HepG2 (cell line): ENCODE measurements around the gene TBC1D10A. TPM values are rescaled to one million over a fixed set of nuclear protein-coding genes. Genes with fewer than 3 reads are reported as not detected.

Source experiments
- ARNT ChIP-seq: fragments of 450-650 bp; IDR thresholded peaks from 2 replicates; pipeline ENCODE4 v1.6.1; 2017
- CHD2 ChIP-seq: IDR thresholded peaks from 2 replicates; pipeline ENCODE4 v1.6.1; 2011; ENCODE audit warnings: low read depth, low read length, improper control_type of control experiment
- ELF1 ChIP-seq: sonication (generic); formaldehyde crosslinking; IDR thresholded peaks from 2 replicates; pipeline ENCODE4 v1.4.0; 2020; ENCODE audit warnings: missing genetic modification reagents
- HNRNPUL1 ChIP-seq: fragments of 200-400 bp; formaldehyde crosslinking; IDR thresholded peaks from 2 replicates; pipeline ENCODE4 v1.6.1; 2017; ENCODE audit warnings: low read depth, mild to moderate bottlenecking, low read length, moderate library complexity
- HOMEZ ChIP-seq: IDR thresholded peaks from 2 replicates; pipeline ENCODE4 v1.6.1; 2016; ENCODE audit warnings: low read depth
- MIXL1 ChIP-seq: IDR thresholded peaks from 2 replicates; pipeline ENCODE4 v1.6.1; 2016
- PHF21A ChIP-seq: sonication (generic); formaldehyde crosslinking; IDR thresholded peaks from 2 replicates; pipeline ENCODE4 v1.5.0; 2020; ENCODE audit warnings: mild to moderate bottlenecking, missing genetic modification reagents
- PITX1 ChIP-seq: sonication (generic); formaldehyde crosslinking; IDR thresholded peaks from 2 replicates; pipeline ENCODE4 v1.5.1; 2020; ENCODE audit warnings: mild to moderate bottlenecking, missing genetic modification reagents
- RFX5 ChIP-seq: IDR thresholded peaks from 2 replicates; pipeline ENCODE4 v1.6.1; 2011; ENCODE audit warnings: low read depth, low read length, improper control_type of control experiment
- SMAD1 ChIP-seq: sonication (generic); formaldehyde crosslinking; IDR thresholded peaks from 2 replicates; pipeline ENCODE4 v1.4.0; 2020; ENCODE audit warnings: missing genetic modification reagents, low read depth, mild to moderate bottlenecking, borderline replicate concordance
- SPEN ChIP-seq: sonication (generic); formaldehyde crosslinking; IDR thresholded peaks from 2 replicates; pipeline ENCODE4 v1.5.1; 2020; ENCODE audit warnings: low read depth, mild to moderate bottlenecking, missing genetic modification reagents
- TBP ChIP-seq: sonication (generic); formaldehyde crosslinking; IDR thresholded peaks from 2 replicates; pipeline ENCODE4 v1.5.0; 2020; ENCODE audit warnings: missing genetic modification reagents
- THRA ChIP-seq: sonication (generic); formaldehyde crosslinking; IDR thresholded peaks from 2 replicates; pipeline ENCODE4 v1.4.0; 2020; ENCODE audit warnings: missing genetic modification reagents, borderline replicate concordance
- ZNF530 ChIP-seq: sonication (generic); formaldehyde crosslinking; IDR thresholded peaks from 2 replicates; pipeline ENCODE4 v1.5.0; 2020; ENCODE audit warnings: low read depth, mild to moderate bottlenecking, missing genetic modification reagents
- ZNF556 ChIP-seq: sonication (generic); formaldehyde crosslinking; IDR thresholded peaks from 2 replicates; pipeline ENCODE4 v1.4.0; 2020; ENCODE audit warnings: mild to moderate bottlenecking, missing genetic modification reagents, borderline replicate concordance
- ZNF564 ChIP-seq: sonication (generic); formaldehyde crosslinking; IDR thresholded peaks from 2 replicates; pipeline ENCODE4 v1.8.1; 2023; ENCODE audit warnings: mild to moderate bottlenecking, missing genetic modification reagents
- ZNF615 ChIP-seq: sonication (generic); formaldehyde crosslinking; IDR thresholded peaks from 2 replicates; pipeline ENCODE4 v1.5.0; 2020; ENCODE audit warnings: mild to moderate bottlenecking, missing genetic modification reagents, borderline replicate concordance
- polyA plus RNA-seq, 8 experiments: library from polyadenylated mRNA; depleted of rRNA in 3 of 8; stranded (reverse) in 7 of 8; unstranded in 1 of 8; fragments of >200 nt; fragmentation: Illumina TruSeq in 4 of 8; extraction: Trizol in 4 of 8; gene quantifications; 2 replicates each; pipeline versions ENCODE4 v1.2.1 to v1.2.3, GENCODE V29; 2011 to 2016; ENCODE audit warnings: low read depth in 4 of 8, missing spikeins in 1 of 8, mixed read lengths in 1 of 8; ENCODE audit not compliant: insufficient read depth in 1 of 8
- total RNA-seq, 5 experiments: library from RNA; depleted of rRNA; stranded (reverse); fragments of >200 nt; fragmentation: Illumina TruSeq; extraction: Trizol; gene quantifications; 2 replicates each; pipeline ENCODE4 v1.2.3, GENCODE V29; 2016; ENCODE audit warnings: low read depth in 1 of 5
- TF ChIP-seq, protein P1 (sequence below): sonication (generic); formaldehyde crosslinking; IDR thresholded peaks from 2 replicates; pipeline ENCODE4 v1.5.1; 2020; ENCODE audit warnings: mild to moderate bottlenecking, missing genetic modification reagents, borderline replicate concordance
- TF ChIP-seq, protein P2 (sequence below): sonication (generic); formaldehyde crosslinking; IDR thresholded peaks from 2 replicates; pipeline ENCODE4 v1.9.0; 2022; ENCODE audit warnings: missing genetic modification reagents, mild to moderate bottlenecking, borderline replicate concordance
- TF ChIP-seq, protein P3 (sequence below): sonication (generic); formaldehyde crosslinking; IDR thresholded peaks from 2 replicates; pipeline ENCODE4 v1.4.0; 2020; ENCODE audit warnings: low read depth, missing genetic modification reagents

TBC1D10A gene
- total and polyA plus RNA-seq, 2 of the 13 experiments (the other 11 are each of a cell fraction or from before 2014, with no cell fraction given), result 4.2 to 4.9 TPM

GRCh38 chr22:30326706-30327362, at the start of gene TBC1D10A (continued):
- no peak for TF ChIP-seq TBP
- TF ChIP-seq PHF21A (CRISPR knock-in tag), result 0 out of 2 replicates have a peak, but pooled peaks have one; percentile 33
- TF ChIP-seq ELF1 (CRISPR knock-in tag), result peak; percentile 86
- no peak; the same call in 1 of the 2 replicates for TF ChIP-seq RFX5
- TF ChIP-seq, protein P1, sequence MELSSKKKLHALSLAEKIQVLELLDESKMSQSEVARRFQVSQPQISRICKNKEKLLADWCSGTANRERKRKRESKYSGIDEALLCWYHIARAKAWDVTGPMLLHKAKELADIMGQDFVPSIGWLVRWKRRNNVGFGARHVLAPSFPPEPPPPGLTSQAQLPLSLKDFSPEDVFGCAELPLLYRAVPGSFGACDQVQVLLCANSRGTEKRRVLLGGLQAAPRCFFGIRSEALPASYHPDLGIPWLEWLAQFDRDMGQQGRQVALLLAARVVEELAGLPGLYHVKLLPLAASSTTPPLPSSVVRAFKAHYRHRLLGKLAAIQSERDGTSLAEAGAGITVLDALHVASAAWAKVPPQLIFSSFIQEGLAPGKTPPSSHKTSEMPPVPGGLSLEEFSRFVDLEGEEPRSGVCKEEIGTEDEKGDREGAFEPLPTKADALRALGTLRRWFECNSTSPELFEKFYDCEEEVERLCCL, result no peak
- TF ChIP-seq, protein P2, sequence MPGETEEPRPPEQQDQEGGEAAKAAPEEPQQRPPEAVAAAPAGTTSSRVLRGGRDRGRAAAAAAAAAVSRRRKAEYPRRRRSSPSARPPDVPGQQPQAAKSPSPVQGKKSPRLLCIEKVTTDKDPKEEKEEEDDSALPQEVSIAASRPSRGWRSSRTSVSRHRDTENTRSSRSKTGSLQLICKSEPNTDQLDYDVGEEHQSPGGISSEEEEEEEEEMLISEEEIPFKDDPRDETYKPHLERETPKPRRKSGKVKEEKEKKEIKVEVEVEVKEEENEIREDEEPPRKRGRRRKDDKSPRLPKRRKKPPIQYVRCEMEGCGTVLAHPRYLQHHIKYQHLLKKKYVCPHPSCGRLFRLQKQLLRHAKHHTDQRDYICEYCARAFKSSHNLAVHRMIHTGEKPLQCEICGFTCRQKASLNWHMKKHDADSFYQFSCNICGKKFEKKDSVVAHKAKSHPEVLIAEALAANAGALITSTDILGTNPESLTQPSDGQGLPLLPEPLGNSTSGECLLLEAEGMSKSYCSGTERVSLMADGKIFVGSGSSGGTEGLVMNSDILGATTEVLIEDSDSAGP (CRISPR knock-in tag), result peak; percentile 60; the same call in 1 of the 2 replicates
- TF ChIP-seq, protein P3, sequence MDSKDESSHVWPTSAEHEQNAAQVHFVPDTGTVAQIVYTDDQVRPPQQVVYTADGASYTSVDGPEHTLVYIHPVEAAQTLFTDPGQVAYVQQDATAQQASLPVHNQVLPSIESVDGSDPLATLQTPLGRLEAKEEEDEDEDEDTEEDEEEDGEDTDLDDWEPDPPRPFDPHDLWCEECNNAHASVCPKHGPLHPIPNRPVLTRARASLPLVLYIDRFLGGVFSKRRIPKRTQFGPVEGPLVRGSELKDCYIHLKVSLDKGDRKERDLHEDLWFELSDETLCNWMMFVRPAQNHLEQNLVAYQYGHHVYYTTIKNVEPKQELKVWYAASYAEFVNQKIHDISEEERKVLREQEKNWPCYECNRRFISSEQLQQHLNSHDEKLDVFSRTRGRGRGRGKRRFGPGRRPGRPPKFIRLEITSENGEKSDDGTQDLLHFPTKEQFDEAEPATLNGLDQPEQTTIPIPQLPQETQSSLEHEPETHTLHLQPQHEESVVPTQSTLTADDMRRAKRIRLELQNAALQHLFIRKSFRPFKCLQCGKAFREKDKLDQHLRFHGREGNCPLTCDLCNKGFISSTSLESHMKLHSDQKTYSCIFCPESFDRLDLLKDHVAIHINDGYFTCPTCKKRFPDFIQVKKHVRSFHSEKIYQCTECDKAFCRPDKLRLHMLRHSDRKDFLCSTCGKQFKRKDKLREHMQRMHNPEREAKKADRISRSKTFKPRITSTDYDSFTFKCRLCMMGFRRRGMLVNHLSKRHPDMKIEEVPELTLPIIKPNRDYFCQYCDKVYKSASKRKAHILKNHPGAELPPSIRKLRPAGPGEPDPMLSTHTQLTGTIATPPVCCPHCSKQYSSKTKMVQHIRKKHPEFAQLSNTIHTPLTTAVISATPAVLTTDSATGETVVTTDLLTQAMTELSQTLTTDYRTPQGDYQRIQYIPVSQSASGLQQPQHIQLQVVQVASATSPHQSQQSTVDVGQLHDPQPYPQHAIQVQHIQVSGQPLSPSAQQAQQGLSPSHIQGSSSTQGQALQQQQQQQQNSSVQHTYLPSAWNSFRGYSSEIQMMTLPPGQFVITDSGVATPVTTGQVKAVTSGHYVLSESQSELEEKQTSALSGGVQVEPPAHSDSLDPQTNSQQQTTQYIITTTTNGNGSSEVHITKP (CRISPR knock-in tag), result no peak
- TF ChIP-seq ZNF530 (CRISPR knock-in tag), result no peak
- no peak for TF ChIP-seq ARNT
- TF ChIP-seq THRA, result no peak
- no peak for TF ChIP-seq ZNF556
- TF ChIP-seq PITX1 (CRISPR knock-in tag), result no peak
- no peak for TF ChIP-seq HOMEZ
- TF ChIP-seq ZNF564, result 0 out of 2 replicates have a peak, but pooled peaks have one; percentile 40
- TF ChIP-seq SPEN (CRISPR knock-in tag), result peak; percentile 61; the same call in 1 of the 2 replicates
- no peak for TF ChIP-seq MIXL1 (CRISPR knock-in tag)
- TF ChIP-seq SMAD1, result no peak
- no peak for TF ChIP-seq HNRNPUL1
- no peak for TF ChIP-seq ZNF615 (CRISPR knock-in tag)
- no peak for TF ChIP-seq CHD2
